HFF-Myc (cell line): ENCODE results near the gene TSPAN9.

Experiments
- DNase-seq: peaks from one replicate; pipeline ENCODE4 v3.0.0-alpha.2; 2011; ENCODE audit warnings: low read depth; ENCODE audit errors: extremely low read depth
- H3K4me3 ChIP-seq: replicated peaks from 2 replicates; pipeline ENCODE4 v1.5.1; 2011; ENCODE audit warnings: low read depth, mild to moderate bottlenecking, control low read depth, low read length
- CTCF ChIP-seq: IDR thresholded peaks from 2 replicates; pipeline ENCODE4 v1.5.1; 2012; ENCODE audit warnings: mild to moderate bottlenecking, low read depth, low read length, control low read depth; ENCODE audit errors: missing control alignments

The TSPAN9 gene

GRCh38 chr12:3222979-3223378, 145.8 kb downstream of the TSPAN9 start:
- TF ChIP-seq CTCF, result no peak
- no peak overlapping the region for H3K4me3 ChIP-seq
- no peak for DNase-seq

- no peak for TF ChIP-seq CTCF
- no peak overlapping the region for H3K4me3 ChIP-seq
- DNase-seq, result no peak
Observed at GRCh38 chr12:3223601-3224529, 146.7 kb downstream of the TSPAN9 start.

- no peak overlapping the region for H3K4me3 ChIP-seq
- DNase-seq, result no peak
- TF ChIP-seq CTCF, result no peak
Observed at GRCh38 chr12:3224530-3224903, 147.3 kb downstream of the TSPAN9 start.

- no peak for TF ChIP-seq CTCF
- H3K4me3 ChIP-seq, result no peak overlapping the region
- no peak for DNase-seq
Observed at GRCh38 chr12:3225154-3225795, 148.1 kb downstream of the TSPAN9 start.

GRCh38 chr12:3225796-3226180, 148.6 kb downstream of the TSPAN9 start:
- no peak overlapping the region for H3K4me3 ChIP-seq
- TF ChIP-seq CTCF, result no peak
- DNase-seq, result no peak

GRCh38 chr12:3226264-3226663, 149.1 kb downstream of the TSPAN9 start:
- no peak overlapping the region for H3K4me3 ChIP-seq
- DNase-seq, result no peak
- TF ChIP-seq CTCF, result no peak
